GM21515 (cell line): Measurements from ENCODE around the gene LBR.

Source experiments
- ATAC-seq: cut with Tn5 transposase; IDR thresholded peaks from one replicate; pipeline ENCODE4 v1.9.1; 2021; ENCODE audit not compliant: unreplicated experiment

The LBR gene

DNA sequence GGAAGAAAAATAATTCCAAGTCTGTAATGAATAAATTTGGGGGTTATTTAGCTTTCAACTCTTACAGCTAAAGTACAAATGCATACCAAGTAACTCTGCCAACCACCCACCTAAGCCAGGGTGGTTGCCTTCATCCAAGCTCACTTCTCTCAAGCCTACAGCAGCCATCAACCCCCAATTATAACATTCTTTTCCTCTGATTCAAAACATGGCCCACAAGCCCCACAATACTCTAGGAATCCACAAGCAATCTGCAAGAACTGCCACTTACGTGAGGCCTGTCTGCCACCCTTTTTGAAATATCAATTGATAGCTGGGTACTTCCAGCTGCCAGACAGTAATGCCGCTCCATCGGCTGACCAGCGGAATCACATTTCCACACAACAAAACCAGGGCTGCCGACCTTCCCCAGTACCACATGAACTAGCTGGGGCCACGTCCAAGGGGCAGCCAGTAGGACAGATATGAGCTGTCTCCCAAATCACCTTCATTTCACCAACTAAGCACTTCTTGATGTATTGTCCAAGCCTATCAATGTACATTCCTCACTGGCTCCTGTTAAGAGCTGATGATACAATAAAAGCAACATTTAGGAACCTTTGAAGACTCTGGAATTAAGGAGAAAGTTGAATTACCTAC lies 3.2 kb downstream of the LBR start:
- ATAC-seq: no peak

- no peak for ATAC-seq
These were observed 4.4 kb downstream of the LBR start for GRCh38 chr1:225423518-225423855.

DNA sequence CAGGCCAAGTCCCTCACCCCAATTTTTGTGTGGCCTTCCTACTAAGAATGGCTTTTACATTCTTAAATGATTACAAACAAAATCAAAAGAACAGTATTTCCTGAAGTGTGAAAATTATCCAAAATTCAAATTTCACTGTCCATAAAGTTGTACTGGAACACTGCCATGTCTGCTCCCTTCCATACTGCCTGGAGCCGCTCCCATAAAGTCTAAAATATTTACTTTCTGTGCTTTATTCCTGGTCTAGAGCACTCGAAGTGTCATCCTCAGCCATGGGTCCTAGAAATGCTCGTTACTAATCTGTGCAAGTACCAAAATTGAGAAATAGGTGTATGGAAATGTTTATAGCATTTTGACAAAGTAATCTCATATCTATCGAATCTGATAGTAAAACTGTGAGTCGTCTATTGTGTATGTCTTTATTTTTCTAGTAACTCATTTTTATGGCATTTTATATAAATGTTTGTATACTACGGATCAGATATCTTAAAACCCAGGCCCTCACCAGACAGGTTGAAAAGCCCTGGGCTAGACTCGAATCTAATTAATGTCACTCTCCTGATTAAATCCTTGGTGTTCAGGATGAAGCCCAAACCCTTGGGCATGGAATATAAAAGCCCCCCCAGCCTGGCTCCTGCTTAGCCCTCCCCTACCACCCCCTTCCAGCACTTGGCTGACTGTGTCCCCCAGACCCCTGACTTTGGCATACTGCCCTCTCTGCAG lies 4.9 kb downstream of the LBR start:
- ATAC-seq: no peak

GRCh38 chr1:225422031-225422605 lies 5.7 kb downstream of the LBR start:
- no peak for ATAC-seq

GRCh38 chr1:225418598-225418997 lies 9.2 kb downstream of the LBR start:
- ATAC-seq: no peak

GRCh38 chr1:225418059-225418458 lies 9.8 kb downstream of the LBR start:
- no peak for ATAC-seq

DNA sequence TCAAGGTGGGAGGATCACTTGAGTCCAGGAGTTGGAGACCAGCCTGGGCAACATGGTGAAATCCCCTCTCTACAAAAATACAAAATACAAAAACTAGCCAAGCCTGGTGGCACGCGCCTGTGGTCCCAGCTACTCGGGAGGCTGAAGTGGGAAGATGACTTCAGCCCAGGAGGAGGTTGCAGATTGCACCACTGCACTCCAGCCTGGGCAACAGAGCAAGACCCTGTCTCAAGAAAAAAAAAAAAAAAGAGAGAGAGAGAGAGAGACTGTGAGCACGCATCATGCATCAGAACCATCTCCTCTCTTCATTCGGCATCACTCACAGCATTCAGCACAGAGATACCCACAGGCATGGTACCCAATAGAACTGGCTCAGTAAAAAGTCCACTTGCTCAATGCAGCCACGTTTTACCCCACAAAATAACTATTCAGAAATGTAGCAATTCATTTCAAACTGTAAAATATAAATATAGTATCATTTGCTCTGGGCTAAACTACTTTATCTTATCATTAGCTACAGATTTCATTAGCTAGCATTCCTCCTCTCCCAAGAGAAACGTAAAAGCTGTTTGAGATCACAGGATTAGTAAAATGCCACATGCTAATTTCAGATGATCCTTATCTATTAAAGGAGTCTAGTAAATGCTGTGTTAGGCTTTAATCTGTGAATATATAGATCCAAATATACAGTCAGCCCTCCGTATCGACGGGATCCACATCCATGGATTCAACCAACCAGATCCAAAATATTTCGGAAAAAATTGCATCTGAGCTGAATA lies 11.7 kb downstream of the LBR start:
- no peak for ATAC-seq

- ATAC-seq: no peak
These were observed 12.5 kb downstream of the LBR start for GRCh38 chr1:225415307-225415706.

DNA sequence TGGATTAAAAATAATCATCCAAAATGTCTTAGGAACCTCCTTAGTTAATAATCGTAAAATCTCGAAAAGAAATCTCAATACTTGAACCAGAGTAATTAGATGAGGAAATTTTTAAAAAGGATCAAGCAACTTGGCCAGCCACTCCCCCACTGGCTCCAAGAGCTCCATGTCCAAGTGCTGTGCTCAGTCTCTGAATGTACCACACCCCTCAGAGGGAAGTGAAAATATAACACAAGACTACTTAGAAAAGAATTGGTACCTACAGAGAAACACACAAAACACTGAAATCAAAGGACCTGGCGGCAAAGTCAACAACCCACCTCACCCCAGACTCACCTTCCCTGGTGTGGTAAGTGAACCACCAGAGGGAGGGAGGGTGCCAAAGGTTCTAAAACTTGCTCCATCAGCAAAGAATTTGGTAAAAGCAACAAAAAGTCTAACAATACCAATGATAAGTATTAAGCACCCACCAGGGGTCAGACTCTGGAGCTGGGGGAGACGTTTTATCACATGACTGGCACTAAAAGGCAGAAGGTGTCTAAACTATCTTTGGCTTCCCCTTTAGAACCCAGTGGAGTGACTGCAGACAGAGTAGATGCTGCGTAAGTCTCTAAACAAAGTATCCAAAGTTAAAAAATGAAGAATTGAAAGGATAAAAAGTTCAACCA lies 14.0 kb downstream of the LBR start:
- no peak for ATAC-seq

DNA sequence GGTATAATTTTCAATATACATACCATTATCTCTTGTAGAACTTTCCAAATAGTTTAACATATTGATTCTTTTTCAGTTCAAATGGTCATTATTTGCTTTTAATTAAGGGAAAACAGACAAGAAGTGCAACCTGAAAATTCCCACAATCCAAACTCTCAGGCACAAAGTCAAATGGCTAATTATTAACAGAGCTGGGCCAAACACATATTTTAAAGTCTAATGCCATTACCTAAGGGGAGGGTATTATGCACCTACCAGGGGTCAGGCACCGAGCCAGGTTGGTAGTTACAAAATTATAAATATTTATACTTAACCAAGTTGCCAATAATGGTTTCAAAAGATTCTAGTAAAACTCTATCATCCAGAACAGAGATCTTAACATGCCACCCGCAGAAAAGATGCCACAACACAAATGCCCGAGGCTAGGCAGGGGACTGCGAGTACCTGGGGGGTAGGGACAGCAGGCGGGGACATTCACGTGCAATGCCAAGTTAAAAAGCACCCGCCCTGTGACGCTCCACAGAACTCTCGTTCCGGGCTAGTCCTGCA lies 15.0 kb downstream of the LBR start:
- ATAC-seq: no peak

- ATAC-seq: no peak
These were observed 15.5 kb downstream of the LBR start for GRCh38 chr1:225412321-225412720.

- ATAC-seq: no peak
These were observed 17.8 kb downstream of the LBR start for GRCh38 chr1:225410036-225410435.

DNA sequence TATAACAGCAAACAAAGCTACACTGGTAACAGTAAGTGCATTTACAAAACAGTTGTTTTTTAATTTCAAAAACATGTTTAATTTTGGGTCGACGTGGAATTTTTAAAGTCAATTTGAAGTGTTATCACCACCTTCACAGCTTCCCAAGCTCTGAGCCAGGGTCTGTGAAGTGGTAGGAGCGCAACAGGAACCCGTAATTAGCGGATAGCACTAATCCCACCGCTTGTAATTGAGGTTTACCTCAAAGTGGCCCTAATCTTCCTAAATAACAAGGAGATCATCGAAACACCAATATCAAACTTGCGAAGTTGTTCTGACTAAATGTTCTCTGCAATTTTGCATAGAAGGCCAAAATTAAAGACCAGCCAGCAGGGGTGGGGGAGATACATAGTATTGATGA lies 18.8 kb downstream of the LBR start:
- no peak for ATAC-seq

DNA sequence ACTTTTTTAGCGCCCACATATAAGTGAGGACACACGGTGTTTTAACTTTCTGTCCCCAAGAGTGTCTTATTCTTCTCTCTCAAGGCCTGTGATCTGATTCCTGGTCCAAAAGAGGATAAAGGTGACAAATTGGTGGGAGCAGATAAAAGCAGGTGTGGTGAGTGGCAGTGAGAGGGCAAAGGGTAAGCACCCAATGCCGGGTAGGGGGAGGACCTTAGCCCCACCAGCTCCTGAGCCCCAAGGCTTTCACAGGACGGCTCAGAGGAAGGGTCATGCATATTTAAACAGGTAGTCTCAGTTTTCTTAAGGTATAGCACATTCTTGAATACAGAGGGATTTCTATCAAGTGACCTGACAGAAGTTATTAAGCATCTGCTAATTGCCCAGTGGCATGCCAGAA lies 19.6 kb downstream of the LBR start:
- ATAC-seq: no peak

- no peak for ATAC-seq
These were observed 20.1 kb downstream of the LBR start for GRCh38 chr1:225407755-225408154.

DNA sequence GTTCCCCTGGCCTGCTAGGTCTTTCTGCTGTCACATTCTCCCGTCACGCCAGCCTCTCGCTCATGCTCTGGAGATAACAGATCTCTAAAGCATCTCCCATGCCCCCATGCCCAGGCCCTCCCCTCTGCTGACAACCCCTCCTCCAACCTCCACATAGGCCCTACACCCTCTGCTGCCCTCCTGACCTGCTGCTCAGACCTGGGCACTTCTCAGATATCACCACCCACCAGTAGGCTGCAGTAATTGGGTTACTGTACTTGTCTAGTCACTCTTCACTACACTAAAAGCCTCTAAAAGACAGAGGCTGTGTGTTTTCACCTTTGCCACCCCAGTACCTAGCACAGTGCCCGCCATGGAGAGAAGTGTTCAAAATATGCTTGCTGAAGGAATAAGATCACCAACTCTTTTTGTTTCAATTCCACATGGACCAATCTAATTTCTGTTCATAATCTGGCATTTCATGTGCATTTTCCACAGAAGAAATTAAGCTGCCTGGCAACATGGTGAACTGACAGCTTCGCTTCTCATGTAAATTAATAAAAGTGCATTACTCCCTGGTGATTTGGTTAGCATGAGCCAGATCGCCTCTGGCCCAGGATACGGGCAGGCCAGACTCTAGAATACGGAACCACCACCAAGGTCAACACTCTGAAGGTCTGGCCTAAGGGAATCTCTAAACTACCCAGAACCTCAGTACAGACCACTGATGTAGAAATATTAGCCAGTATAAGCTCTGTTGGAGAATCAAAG lies 20.7 kb downstream of the LBR start:
- no peak for ATAC-seq

GRCh38 chr1:225400968-225401367 lies 26.9 kb downstream of the LBR start:
- no peak for ATAC-seq

- no peak for ATAC-seq
These were observed 31.5 kb downstream of the LBR start for GRCh38 chr1:225396357-225396756.

DNA sequence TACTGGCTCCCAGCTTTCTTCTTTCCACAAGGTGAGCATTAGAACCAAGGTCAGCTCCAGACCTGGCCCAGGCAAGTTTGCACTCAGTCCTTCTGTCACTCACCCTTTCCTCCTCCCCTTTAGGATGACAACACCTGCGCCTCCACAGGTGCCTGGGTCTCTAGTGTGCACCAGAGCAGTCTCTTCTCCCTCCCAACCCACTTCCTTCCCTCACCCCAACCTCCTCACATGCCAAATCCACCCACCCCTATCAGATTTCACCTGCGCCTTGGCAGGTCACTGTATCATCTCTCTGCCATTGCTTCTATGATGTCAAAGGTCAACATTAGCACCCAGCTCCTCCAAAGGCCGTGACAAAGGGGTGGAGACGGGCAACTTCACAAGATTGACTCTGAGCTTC lies 38.0 kb downstream of the LBR start:
- no peak for ATAC-seq

GRCh38 chr1:225388372-225388771 lies 39.5 kb downstream of the LBR start:
- no peak for ATAC-seq
